Uterus (tissue), 4 donors: ENCODE measurements around the gene BOLA1. TPM values are rescaled to one million over a fixed set of nuclear protein-coding genes. Genes with fewer than 3 reads are reported as not detected.

ENCODE experiments used
- DNase-seq, 2 donors: peaks; one replicate each; pipeline ENCODE4 v3.0.0-alpha.2; 2019 to 2020
- H3K27ac ChIP-seq, 2 donors: fragments of 200-600 bp; sonication (generic); 1 replicate in 1 of 2; 2 replicates in 1 of 2; pipeline ENCODE4 v1.5.1; 2016 to 2018
- H3K27me3 ChIP-seq, 2 donors: fragments of 200-600 bp; sonication (generic); one replicate each; pipeline ENCODE4 v1.5.1; 2018 to 2019; ENCODE audit warnings: control low read depth in 1 of 2
- H3K36me3 ChIP-seq, 2 donors: fragments of 200-600 bp; sonication (generic); one replicate each; pipeline ENCODE4 v1.5.1; 2019; ENCODE audit warnings: control low read depth in 1 of 2
- H3K4me1 ChIP-seq, 2 donors: fragments of 200-600 bp; sonication (generic); one replicate each; pipeline ENCODE4 v1.5.1; 2018 to 2019; ENCODE audit warnings: control low read depth in 1 of 2
- H3K4me3 ChIP-seq, 2 donors: fragments of 200-600 bp; sonication (generic); 1 replicate in 1 of 2; 2 replicates in 1 of 2; pipeline ENCODE4 v1.5.1; 2018 to 2019; ENCODE audit warnings: mild to moderate bottlenecking in 1 of 2
- H3K9me3 ChIP-seq, 2 donors: fragments of 200-600 bp; sonication (generic); one replicate each; pipeline ENCODE4 v1.5.1; 2019; ENCODE audit warnings: control low read depth in 1 of 2
- CTCF ChIP-seq, 4 experiments: fragments of 200-600 bp in 2 of 4; fragments of 450-650 bp in 2 of 4; sonication (generic) in 2 of 4; IDR thresholded peaks; one replicate each; pipeline ENCODE4 v1.5.1; 2016 to 2019; ENCODE audit warnings: antibody characterized with exemption in 4 of 4, mild to moderate bottlenecking in 2 of 4, moderate library complexity in 1 of 4
- POLR2A ChIP-seq, 2 donors: fragments of 450-650 bp; IDR thresholded peaks; one replicate each; pipeline ENCODE4 v1.6.1; 2016; ENCODE audit warnings: antibody characterized with exemption in 2 of 2, mild to moderate bottlenecking in 1 of 2, moderate library complexity in 1 of 2
- intact Hi-C: fragments of 100-400 bp; cut with DNase I; formaldehyde crosslinking; loops from one replicate; pipeline ENCODE4 v1.15.1; 2023; ENCODE audit warnings: low total_unique reads
- total RNA-seq, 4 donors: library from RNA; depleted of rRNA in 3 of 4; stranded (reverse); fragments of >200 nt in 3 of 4; gene quantifications; one replicate each; pipeline versions ENCODE4 v1.1.0 to v1.2.4, GENCODE V29; 2014 to 2023
- donor health status: DM: yes; HTN: yes; CAD: no.

Gene BOLA1
- total RNA-seq, 4 donors from 2014 or later = 2.1 to 51.2 (median 15.3) TPM

GRCh38 chr1:149925751-149926150, 26.4 kb downstream of the BOLA1 start:
- peaks cover 9 to 16% of the 10 kb centered on the region in 2 donors for H3K4me1 ChIP-seq
- intact Hi-C loops = no loop called here
- H3K27ac ChIP-seq = no peak overlapping the region
- no peaks in the 10 kb centered on the region for H3K36me3 ChIP-seq
- TF ChIP-seq CTCF (IDR thresholded peaks at IDR 0.05) = no peak
- no peak for TF ChIP-seq POLR2A (IDR thresholded peaks at IDR 0.05)
- H3K27me3 ChIP-seq = no peaks in the 10 kb centered on the region
- H3K9me3 ChIP-seq = no peaks in the 10 kb centered on the region
- no peak for DNase-seq
- no peak overlapping the region for H3K4me3 ChIP-seq

GRCh38 chr1:149926296-149926695, 26.9 kb downstream of the BOLA1 start:
- no peaks in the 10 kb centered on the region for H3K27me3 ChIP-seq
- H3K4me3 ChIP-seq = peak overlapping the region in 1 of 2 donors; percentile 84
- no peak overlapping the region for H3K27ac ChIP-seq
- no peaks in the 10 kb centered on the region for H3K9me3 ChIP-seq
- no peak for DNase-seq
- no peaks in the 10 kb centered on the region for H3K36me3 ChIP-seq
- intact Hi-C loops = no loop called here
- H3K4me1 ChIP-seq = peaks cover 9 to 16% of the 10 kb centered on the region in 2 donors
- no peak for TF ChIP-seq CTCF (IDR thresholded peaks at IDR 0.05)
- TF ChIP-seq POLR2A (IDR thresholded peaks at IDR 0.05) = no peak

GRCh38 chr1:149927056-149927562, 27.7 kb downstream of the BOLA1 start:
- Histone ChIP-seq H3K9me3 (no peaks in the 10 kb centered on the region), H3K4me1 (peaks cover 9 to 16% of the 10 kb centered on the region in 2 donors), H3K4me3 (peak overlapping the region; percentile 84 to 98), H3K27me3 (no peaks in the 10 kb centered on the region), H3K27ac (peak overlapping the region; percentile 95 to 98), H3K36me3 (no peaks in the 10 kb centered on the region)
- no peak for DNase-seq
- TF ChIP-seq POLR2A (IDR thresholded peaks at IDR 0.05) = no peak
- TF ChIP-seq CTCF (IDR thresholded peaks at IDR 0.05) = no peak
- intact Hi-C loops = no loop called here

- Histone ChIP-seq H3K27me3 (no peaks in the 10 kb centered on the region), H3K9me3 (no peaks in the 10 kb centered on the region), H3K4me3 (peak within 1 kb of the TSS; percentile 84 to 98), H3K4me1 (peaks cover 9 to 16% of the 10 kb centered on the region in 2 donors), H3K36me3 (no peaks in the 10 kb centered on the region), H3K27ac (peak within 1 kb of the TSS; percentile 95 to 98)
- peak; percentile 96 for DNase-seq
- intact Hi-C loops = no loop called here
- peak; percentile 98 for TF ChIP-seq POLR2A (IDR thresholded peaks at IDR 0.05)
- TF ChIP-seq CTCF (IDR thresholded peaks at IDR 0.05) = peak in 2 of 4 experiments; percentile 16 to 26
These were observed 28.4 kb downstream of the BOLA1 start, which contains the start of gene SF3B4 for GRCh38 chr1:149927563-149928400. Gene SF3B4, minus strand, starts transcription at chr1:149927803. Its CDS starts 44 bp downstream, at chr1:149927759.

- intact Hi-C loops = no loop called here
- H3K36me3 ChIP-seq = no peaks in the 10 kb centered on the region
- H3K4me1 ChIP-seq = peaks cover 9 to 16% of the 10 kb centered on the region in 2 donors
- H3K9me3 ChIP-seq = no peaks in the 10 kb centered on the region
- no peaks in the 10 kb centered on the region for H3K27me3 ChIP-seq
- H3K4me3 ChIP-seq = peak overlapping the region; percentile 84 to 98
- TF ChIP-seq CTCF (IDR thresholded peaks at IDR 0.05) (no peak), POLR2A (IDR thresholded peaks at IDR 0.05) (no peak)
- DNase-seq = no peak
- peak overlapping the region; percentile 95 to 98 for H3K27ac ChIP-seq
These were observed 29.0 kb downstream of the BOLA1 start for GRCh38 chr1:149928401-149928724.
